K562 (cell line): Measurements from ENCODE around the gene JUNB. TPM values are rescaled to one million over a fixed set of nuclear protein-coding genes. Genes with fewer than 3 reads are reported as not detected.

ENCODE experiments used
- ARID2 ChIP-seq: fragments of 450-650 bp; IDR thresholded peaks from 2 replicates; pipeline ENCODE4 v1.6.1; 2017; ENCODE audit warnings: antibody characterized with exemption, mild to moderate bottlenecking
- CBX8 ChIP-seq: fragments of 200-600 bp; sonication (generic); IDR thresholded peaks from 2 replicates; pipeline ENCODE4 v1.6.1; 2012; ENCODE audit warnings: borderline replicate concordance, mixed run types, low read depth, mild to moderate bottlenecking, moderate library complexity, mixed read lengths, low read length, control low read depth, inconsistent platforms; ENCODE audit not compliant: poor library complexity, severe bottlenecking; ENCODE audit errors: extremely low read depth
- FOXK2 ChIP-seq, 2 experiments: fragments of 450-650 bp; IDR thresholded peaks in 1 of 2; conservative IDR thresholded peaks in 1 of 2; 2 replicates each; pipeline ENCODE4 v1.6.1; 2016; ENCODE audit warnings: low read depth in 2 of 2, mild to moderate bottlenecking in 1 of 2
- GATA2 ChIP-seq: sonication (generic); formaldehyde crosslinking; IDR thresholded peaks from 2 replicates; pipeline ENCODE4 v1.4.0; 2020; ENCODE audit warnings: mild to moderate bottlenecking, missing genetic modification reagents
- HES1 ChIP-seq: fragments of 450-650 bp; IDR thresholded peaks from 2 replicates; pipeline ENCODE4 v1.6.1; 2016; ENCODE audit warnings: low read depth, mild to moderate bottlenecking, moderate library complexity
- KHSRP ChIP-seq: fragments of 450-650 bp; IDR thresholded peaks from 2 replicates; pipeline ENCODE4 v1.6.1; 2017
- MECOM ChIP-seq: fragments of 250-450 bp; sonication (Bioruptor Pico); IDR thresholded peaks from 2 replicates; pipeline ENCODE4 v1.8.0; 2022; ENCODE audit warnings: inconsistent platforms
- NCOA6 ChIP-seq: fragments of 450-650 bp; IDR thresholded peaks from 2 replicates; pipeline ENCODE4 v1.6.1; 2017; ENCODE audit warnings: mild to moderate bottlenecking
- NFIC ChIP-seq: fragments of 450-650 bp; IDR thresholded peaks from 2 replicates; pipeline ENCODE4 v1.6.1; 2017; ENCODE audit warnings: mild to moderate bottlenecking, inconsistent platforms
- PTBP1 ChIP-seq: fragments of 200-400 bp; formaldehyde crosslinking; IDR thresholded peaks from 2 replicates; pipeline ENCODE4 v1.6.1; 2017; ENCODE audit warnings: low read depth, low read length
- RBM14 ChIP-seq: fragments of 200-400 bp; formaldehyde crosslinking; IDR thresholded peaks from 2 replicates; pipeline ENCODE4 v1.6.1; 2018; ENCODE audit warnings: low read depth, mild to moderate bottlenecking, low read length, moderate library complexity, borderline replicate concordance; ENCODE audit not compliant: insufficient read depth
- RBM17 ChIP-seq: fragments of 200-400 bp; formaldehyde crosslinking; IDR thresholded peaks from 2 replicates; pipeline ENCODE4 v1.6.1; 2017; ENCODE audit warnings: low read depth, mild to moderate bottlenecking, low read length, borderline replicate concordance
- RBM25 ChIP-seq: fragments of 200-400 bp; formaldehyde crosslinking; IDR thresholded peaks from 2 replicates; pipeline ENCODE4 v1.6.1; 2018; ENCODE audit warnings: low read length, low read depth, moderate library complexity; ENCODE audit not compliant: severe bottlenecking
- SOX6 ChIP-seq: fragments of 450-650 bp; IDR thresholded peaks from 2 replicates; pipeline ENCODE4 v1.6.1; 2014; ENCODE audit warnings: mild to moderate bottlenecking
- SRSF9 ChIP-seq: fragments of 200-400 bp; formaldehyde crosslinking; IDR thresholded peaks from 2 replicates; pipeline ENCODE4 v1.6.1; 2017; ENCODE audit warnings: low read depth, low read length, borderline replicate concordance
- TCF3 ChIP-seq: sonication (generic); formaldehyde crosslinking; IDR thresholded peaks from 2 replicates; pipeline ENCODE4 v1.4.0; 2020; ENCODE audit warnings: mild to moderate bottlenecking, missing genetic modification reagents
- ZNF175 ChIP-seq: fragments of 200-800 bp; sonication (Bioruptor generic); IDR thresholded peaks from 2 replicates; pipeline ENCODE4 v1.6.1; 2016; ENCODE audit warnings: low read depth, mild to moderate bottlenecking, missing genetic modification characterization, missing compliant biosample characterization
- ZNF407 ChIP-seq: fragments of 450-650 bp; IDR thresholded peaks from 2 replicates; pipeline ENCODE4 v1.6.1; 2016; ENCODE audit warnings: low read depth
- ZNF512 ChIP-seq: IDR thresholded peaks from 2 replicates; pipeline ENCODE4 v1.6.1; 2016; ENCODE audit warnings: missing genetic modification characterization, missing compliant biosample characterization
- polyA plus RNA-seq, 8 experiments: library from polyadenylated mRNA; depleted of rRNA in 4 of 8; stranded (reverse) in 5 of 8; unstranded in 3 of 8; fragments of >200 nt; fragmentation: Nextera tagmentation in 2 of 8; fragmentation: Illumina TruSeq in 1 of 8; extraction: Ambion mirVana in 2 of 8; extraction: Trizol in 1 of 8; gene quantifications; 2 replicates each; pipeline versions ENCODE4 v1.2.1 to v1.2.3, GENCODE V29; 2011 to 2014; ENCODE audit warnings: inconsistent platforms in 1 of 8, missing spikeins in 1 of 8
- total RNA-seq, 7 experiments: library from RNA; depleted of rRNA in 6 of 7; stranded (reverse); fragments of >200 nt in 6 of 7; fragmentation: Illumina TruSeq in 2 of 7; extraction: Trizol in 2 of 7; gene quantifications; 2 replicates each; pipeline versions ENCODE4 v1.2.1 to v1.2.3, GENCODE V29; 2011 to 2021; ENCODE audit warnings: low replicate concordance in 1 of 7

JUNB gene
- total and polyA plus RNA-seq, 9 of the 15 experiments (the other 6 are each of a cell fraction or from before 2014, with no cell fraction given), result 0.23 to 88.1 (median 13.1) TPM

- 0 out of 2 replicates have a peak, but pooled peaks have one; percentile 23 for TF ChIP-seq ZNF407
- TF ChIP-seq GATA2 (CRISPR knock-in tag), result peak; percentile 92
- peak; percentile 96 for TF ChIP-seq SOX6
- no peak for TF ChIP-seq HES1
- TF ChIP-seq MECOM (CRISPR knock-in tag), result peak; percentile 89; the same call in 1 of the 2 replicates
- TF ChIP-seq CBX8, result no peak
- TF ChIP-seq ZNF512 (tag), result no peak
- no peak for TF ChIP-seq RBM17
- TF ChIP-seq PTBP1, result 0 out of 2 replicates have a peak, but pooled peaks have one; percentile 40
- no peak for TF ChIP-seq RBM14
- no peak for TF ChIP-seq ARID2
- TF ChIP-seq ZNF175 (CRISPR knock-in tag), result 0 out of 2 replicates have a peak, but pooled peaks have one; percentile 71
- peak; percentile 88 for TF ChIP-seq NFIC
- no peak for TF ChIP-seq SRSF9
- no peak for TF ChIP-seq KHSRP
- TF ChIP-seq FOXK2 (conservative IDR thresholded peaks at IDR 0.05 in 1 of 2, IDR thresholded peaks at IDR 0.05 in 1 of 2; ENCODE audit: low read depth in 2 of 2), result peak; percentile 76 to 82
- peak; percentile 98 for TF ChIP-seq TCF3 (CRISPR knock-in tag)
- no peak for TF ChIP-seq NCOA6
- no peak for TF ChIP-seq RBM25
Measured at GRCh38 chr19:12784394-12784870, 6.9 kb upstream of the JUNB start (continued).
